K562 (cell line): ENCODE data around the gene FBXW7. TPM values are rescaled to one million over a fixed set of nuclear protein-coding genes. Genes with fewer than 3 reads are reported as not detected.

Experiments
- ATAC-seq: fragments of 200-7000 bp; cut with Tn5 transposase; 3 replicates; pipeline ENCODE4 v1.9.1; 2020; ENCODE audit warnings: moderate library complexity
- BruUV-seq: library from RNA; stranded (reverse); fragments of 400-500 nt; replicated peaks from 2 replicates; lab custom pipeline; 2021; lab: Mats Ljungman, UMichigan
- CTCF ChIA-PET: fragments of 300-600 bp; formaldehyde crosslinking; extraction: SDS; loops from one replicate; lab custom pipeline; 2021; ENCODE audit warnings: low intra/inter-chr PET ratio; lab: Yijun Ruan, JAX
- POLR2A ChIA-PET: fragments of 300-600, 350-650 bp; sonication (Branson Sonifier 250); formaldehyde crosslinking; extraction: SDS; loops from one replicate; lab custom pipeline; 2021; ENCODE audit warnings: antibody characterized with exemption, inconsistent platforms; lab: Yijun Ruan, JAX
- DNase-seq, 4 experiments: peaks; one replicate each; pipeline versions ENCODE4 v3.0.0 to v3.0.0-alpha.2; 2011 to 2018; ENCODE audit warnings: low spot score in 3 of 4, mixed read lengths in 3 of 4; ENCODE audit errors: extremely low read depth in 1 of 4
- FAIRE-seq: peaks from 2 replicates; lab custom pipeline; 2011; peaks lifted over from hg19 to GRCh38; lab: Jason Lieb, UNC
- H2AFZ ChIP-seq: 2 replicates; pipeline ENCODE4 v1.6.0; 2011; ENCODE audit warnings: low read depth, low read length, control low read depth, inconsistent platforms
- H3K27ac ChIP-seq: fragments of 200-600 bp; 3 replicates; pipeline ENCODE4 v1.8.0; 2011; ENCODE audit warnings: low read depth, mild to moderate bottlenecking, control low read depth, inconsistent platforms, low read length, moderate library complexity, mixed read lengths; ENCODE audit errors: extremely low read depth
- H3K27me3 ChIP-seq, 2 experiments: fragments of 300-600 bp in 1 of 2; 2 replicates in 1 of 2; 3 replicates in 1 of 2; pipeline versions ENCODE4 v1.6.0 to v1.8.0; 2011; ENCODE audit warnings: inconsistent platforms in 2 of 2, low read length in 2 of 2, mild to moderate bottlenecking in 1 of 2, mixed read lengths in 1 of 2, moderate library complexity in 1 of 2; ENCODE audit not compliant: control insufficient read depth in 2 of 2, insufficient read depth in 2 of 2
- H3K36me3 ChIP-seq: fragments of 300-600 bp; 3 replicates; pipeline ENCODE4 v1.8.0; 2011; ENCODE audit warnings: mild to moderate bottlenecking, low read length, inconsistent platforms; ENCODE audit not compliant: control insufficient read depth, insufficient read depth
- H3K4me1 ChIP-seq, 2 experiments: fragments of 200-600 bp in 1 of 2; replicated peaks in 1 of 2; 2 replicates in 1 of 2; 3 replicates in 1 of 2; pipeline versions ENCODE4 v1.5.1 to v1.8.0; 2011; ENCODE audit warnings: inconsistent platforms in 2 of 2, low read length in 2 of 2, mild to moderate bottlenecking in 1 of 2, mixed read lengths in 1 of 2, moderate library complexity in 1 of 2; ENCODE audit not compliant: control insufficient read depth in 2 of 2, insufficient read depth in 2 of 2
- H3K4me2 ChIP-seq: 2 replicates; pipeline ENCODE4 v1.6.1; 2011; ENCODE audit warnings: low read length, control low read depth, inconsistent platforms, mixed read lengths; ENCODE audit not compliant: insufficient read depth
- H3K4me3 ChIP-seq: fragments of 200-600 bp; sonication (generic), shearing (Covaris generic); 2 replicates; pipeline ENCODE4 v1.5.1; 2016; ENCODE audit warnings: control low read depth, inconsistent platforms
- H3K79me2 ChIP-seq: fragments of 200-600 bp; 3 replicates; pipeline ENCODE4 v1.8.0; 2011; ENCODE audit warnings: low read length, inconsistent platforms; ENCODE audit not compliant: control insufficient read depth, insufficient read depth
- H3K9ac ChIP-seq, 2 experiments: 2 replicates each; pipeline versions ENCODE4 v1.6.0 to v1.6.1; 2011; ENCODE audit warnings: low read depth in 2 of 2, low read length in 2 of 2, control low read depth in 1 of 2, inconsistent platforms in 1 of 2, mild to moderate bottlenecking in 1 of 2, mixed read lengths in 1 of 2; ENCODE audit not compliant: insufficient read depth in 1 of 2
- H3K9me1 ChIP-seq: one replicate; pipeline ENCODE4 v1.6.0; 2011; ENCODE audit warnings: inconsistent platforms, mild to moderate bottlenecking, low read length, moderate library complexity; ENCODE audit not compliant: control insufficient read depth, insufficient read depth
- H3K9me3 ChIP-seq: replicated peaks from 2 replicates; pipeline ENCODE4 v1.5.1; 2011; ENCODE audit warnings: low read depth, low read length, inconsistent platforms; ENCODE audit not compliant: control insufficient read depth, insufficient read depth
- H4K20me1 ChIP-seq: replicated peaks from 2 replicates; pipeline ENCODE4 v1.6.1; 2011; ENCODE audit warnings: low read length, inconsistent platforms, mixed read lengths; ENCODE audit not compliant: control insufficient read depth, insufficient read depth
- KDM1A ChIP-seq, 2 experiments: fragments of 450-650 bp; IDR thresholded peaks; 2 replicates each; pipeline ENCODE4 v1.6.1; 2016; ENCODE audit warnings: mild to moderate bottlenecking in 2 of 2
- ZNF785 ChIP-seq: fragments of 250-450 bp; sonication (Bioruptor Pico); IDR thresholded peaks from 2 replicates; pipeline ENCODE4 v1.4.0; 2020; ENCODE audit warnings: mild to moderate bottlenecking
- WGBS: fragments of 100-300 bp; shearing (Covaris generic); methylation state at CpG from one replicate; pipeline ENCODE4 v1.1.6; 2016; ENCODE audit warnings: low coverage, mixed read lengths; ENCODE audit not compliant: insufficient coverage; ENCODE audit errors: missing lambda C conversion rate; 5-methylcytosine and 5-hydroxymethylcytosine counted together
- in situ Hi-C: fragments of 300-500 bp; cut with MboI; formaldehyde crosslinking; loops from 4 replicates; pipeline ENCODE4 v1.15.0; 2018; ENCODE audit warnings: inconsistent platforms, mixed read lengths
- intact Hi-C: fragments of 100-400 bp; cut with micrococcal nuclease; formaldehyde crosslinking; loops from 2 replicates; pipeline ENCODE4 v1.14.2; 2022
- polyA plus RNA-seq, 8 experiments: library from polyadenylated mRNA; depleted of rRNA in 4 of 8; stranded (reverse) in 5 of 8; unstranded in 3 of 8; fragments of >200 nt; fragmentation: Nextera tagmentation in 2 of 8; fragmentation: Illumina TruSeq in 1 of 8; extraction: Ambion mirVana in 2 of 8; extraction: Trizol in 1 of 8; gene quantifications; 2 replicates each; pipeline versions ENCODE4 v1.2.1 to v1.2.3, GENCODE V29; 2011 to 2014; ENCODE audit warnings: inconsistent platforms in 1 of 8, missing spikeins in 1 of 8
- total RNA-seq, 7 experiments: library from RNA; depleted of rRNA in 6 of 7; stranded (reverse); fragments of >200 nt in 6 of 7; fragmentation: Illumina TruSeq in 2 of 7; extraction: Trizol in 2 of 7; gene quantifications; 2 replicates each; pipeline versions ENCODE4 v1.2.1 to v1.2.3, GENCODE V29; 2011 to 2021; ENCODE audit warnings: low replicate concordance in 1 of 7
- TF ChIP-seq, protein P1 (sequence below), 3 experiments: IDR thresholded peaks in 2 of 3; conservative IDR thresholded peaks in 1 of 3; 2 replicates each; pipeline ENCODE4 v1.5.1; 2011 to 2012; ENCODE audit warnings: low read length in 3 of 3, mild to moderate bottlenecking in 3 of 3, control low read depth in 2 of 3, improper control_type of control experiment in 1 of 3, inconsistent platforms in 1 of 3, low read depth in 1 of 3, mixed read lengths in 1 of 3, moderate library complexity in 1 of 3; ENCODE audit not compliant: insufficient read depth in 2 of 3

FBXW7 gene
- total and polyA plus RNA-seq, 9 of the 15 experiments (the other 6 are each of a cell fraction or from before 2014, with no cell fraction given) = 6.8 to 44.2 (median 16.4) TPM

DNA sequence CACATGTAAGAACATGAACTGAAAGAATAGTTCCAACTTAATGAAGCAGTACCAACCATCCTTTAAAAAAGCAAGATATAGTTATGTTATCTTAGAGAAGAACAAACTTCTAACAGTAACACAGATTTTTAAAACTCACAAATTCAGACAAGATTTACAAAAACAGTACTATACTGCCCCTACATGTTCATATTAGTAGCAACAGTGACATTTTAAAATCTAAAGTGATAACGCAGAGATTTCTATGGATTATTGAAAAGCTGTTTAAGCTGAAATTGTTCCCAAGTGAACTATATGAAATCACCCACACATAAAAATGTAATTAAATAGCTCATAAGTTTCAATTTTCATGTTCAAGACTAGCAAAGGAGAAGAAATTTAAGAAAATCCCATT, 166.0 kb downstream of the FBXW7 start:
- no peaks in the 10 kb centered on the region for H3K36me3 ChIP-seq
- ChIA-PET POLR2A (no interaction called here), CTCF (no interaction called here)
- H3K79me2 ChIP-seq = no peaks in the 10 kb centered on the region
- H2AFZ ChIP-seq = no peak overlapping the region
- no peak overlapping the region for H3K27ac ChIP-seq
- intact Hi-C loops (no loop called here), in situ Hi-C loops (no loop called here)
- WGBS = 71% methylated on average over 1 of the region's 1 CpG
- no peaks in the 10 kb centered on the region for H3K4me1 ChIP-seq
- FAIRE-seq = no peak
- no peak overlapping the region for H3K4me3 ChIP-seq
- H4K20me1 ChIP-seq = no peaks in the 10 kb centered on the region
- BruUV-seq = no TSS peak
- H3K9me3 ChIP-seq = no peaks in the 10 kb centered on the region
- no peak overlapping the region for H3K4me2 ChIP-seq
- ATAC-seq = no peak
- H3K9ac ChIP-seq = no peak overlapping the region
- TF ChIP-seq KDM1A (IDR thresholded peaks at IDR 0.05) (0 out of 4 replicates have a peak, but pooled peaks of 1 of the 2 experiments have one; percentile 5), ZNF785 (CRISPR knock-in tag) (no peak)
- TF ChIP-seq, protein P1, sequence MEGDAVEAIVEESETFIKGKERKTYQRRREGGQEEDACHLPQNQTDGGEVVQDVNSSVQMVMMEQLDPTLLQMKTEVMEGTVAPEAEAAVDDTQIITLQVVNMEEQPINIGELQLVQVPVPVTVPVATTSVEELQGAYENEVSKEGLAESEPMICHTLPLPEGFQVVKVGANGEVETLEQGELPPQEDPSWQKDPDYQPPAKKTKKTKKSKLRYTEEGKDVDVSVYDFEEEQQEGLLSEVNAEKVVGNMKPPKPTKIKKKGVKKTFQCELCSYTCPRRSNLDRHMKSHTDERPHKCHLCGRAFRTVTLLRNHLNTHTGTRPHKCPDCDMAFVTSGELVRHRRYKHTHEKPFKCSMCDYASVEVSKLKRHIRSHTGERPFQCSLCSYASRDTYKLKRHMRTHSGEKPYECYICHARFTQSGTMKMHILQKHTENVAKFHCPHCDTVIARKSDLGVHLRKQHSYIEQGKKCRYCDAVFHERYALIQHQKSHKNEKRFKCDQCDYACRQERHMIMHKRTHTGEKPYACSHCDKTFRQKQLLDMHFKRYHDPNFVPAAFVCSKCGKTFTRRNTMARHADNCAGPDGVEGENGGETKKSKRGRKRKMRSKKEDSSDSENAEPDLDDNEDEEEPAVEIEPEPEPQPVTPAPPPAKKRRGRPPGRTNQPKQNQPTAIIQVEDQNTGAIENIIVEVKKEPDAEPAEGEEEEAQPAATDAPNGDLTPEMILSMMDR (IDR thresholded peaks at IDR 0.05 in 2 of 3, conservative IDR thresholded peaks at IDR 0.05 in 1 of 3; ENCODE audit: insufficient read depth in 2 of 3, low read depth in 1 of 3, low read length in 3 of 3) = peak in 1 of 3 experiments; percentile 17; a peak in 1 of 6 replicates
- TF ChIP-seq, all 486 proteins: peak for 2
- H3K27me3 ChIP-seq = no peaks in the 10 kb centered on the region
- DNase-seq = no peak
- H3K9me1 ChIP-seq = no peaks in the 10 kb centered on the region
